ENCODE measurements around the gene AFMID. TPM values are rescaled to one million over a fixed set of nuclear protein-coding genes. Genes with fewer than 3 reads are reported as not detected.

Gene AFMID
- total and polyA plus RNA-seq, 2 of the 8 experiments (the other 6 are each of a cell fraction or from before 2014, with no cell fraction given) = 49.0 to 53.0 TPM

GRCh38 chr17:78180083-78180482 is 7.1 kb upstream of the AFMID start (continued):
- no peak for TF ChIP-seq CBX8 (IDR thresholded peaks at IDR 0.05; ENCODE audit: borderline replicate concordance, low read depth, low read length)
- TF ChIP-seq CEBPB (IDR thresholded peaks at IDR 0.05; ENCODE audit: low read depth, low read length) = no peak

Measured in H1 (cell line).